Suprapubic skin (tissue), 3 donors: ENCODE data around the gene TSKS.

Source experiments
- EP300 ChIP-seq: sonication (generic); formaldehyde crosslinking; IDR thresholded peaks from one replicate; pipeline ENCODE4 v1.6.1; 2017; ENCODE audit warnings: antibody characterized with exemption
- POLR2A ChIP-seq, 2 donors: fragments of 450-650 bp; IDR thresholded peaks; one replicate each; pipeline ENCODE4 v1.6.1; 2017; ENCODE audit warnings: antibody characterized with exemption in 2 of 2, mild to moderate bottlenecking in 2 of 2, moderate library complexity in 2 of 2
- TF ChIP-seq, protein P1 (sequence below), 2 donors: fragments of 200-600 bp in 1 of 2; fragments of 450-650 bp in 1 of 2; sonication (generic) in 1 of 2; IDR thresholded peaks; one replicate each; pipeline ENCODE4 v1.5.1; 2016 to 2019; ENCODE audit warnings: antibody characterized with exemption in 2 of 2, mild to moderate bottlenecking in 1 of 2, moderate library complexity in 1 of 2

- TF ChIP-seq, protein P1, sequence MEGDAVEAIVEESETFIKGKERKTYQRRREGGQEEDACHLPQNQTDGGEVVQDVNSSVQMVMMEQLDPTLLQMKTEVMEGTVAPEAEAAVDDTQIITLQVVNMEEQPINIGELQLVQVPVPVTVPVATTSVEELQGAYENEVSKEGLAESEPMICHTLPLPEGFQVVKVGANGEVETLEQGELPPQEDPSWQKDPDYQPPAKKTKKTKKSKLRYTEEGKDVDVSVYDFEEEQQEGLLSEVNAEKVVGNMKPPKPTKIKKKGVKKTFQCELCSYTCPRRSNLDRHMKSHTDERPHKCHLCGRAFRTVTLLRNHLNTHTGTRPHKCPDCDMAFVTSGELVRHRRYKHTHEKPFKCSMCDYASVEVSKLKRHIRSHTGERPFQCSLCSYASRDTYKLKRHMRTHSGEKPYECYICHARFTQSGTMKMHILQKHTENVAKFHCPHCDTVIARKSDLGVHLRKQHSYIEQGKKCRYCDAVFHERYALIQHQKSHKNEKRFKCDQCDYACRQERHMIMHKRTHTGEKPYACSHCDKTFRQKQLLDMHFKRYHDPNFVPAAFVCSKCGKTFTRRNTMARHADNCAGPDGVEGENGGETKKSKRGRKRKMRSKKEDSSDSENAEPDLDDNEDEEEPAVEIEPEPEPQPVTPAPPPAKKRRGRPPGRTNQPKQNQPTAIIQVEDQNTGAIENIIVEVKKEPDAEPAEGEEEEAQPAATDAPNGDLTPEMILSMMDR (IDR thresholded peaks at IDR 0.05): no peak
- no peak for TF ChIP-seq EP300
- TF ChIP-seq POLR2A (IDR thresholded peaks at IDR 0.05): no peak
Observed at GRCh38 chr19:49809941-49810389, 46.9 kb upstream of the TSKS start.
